ENCODE results near the gene SH3BP5.
A peak's percentile ranks its signal among the peaks of the same experiment; 100 is the strongest.

Gene SH3BP5

DNA sequence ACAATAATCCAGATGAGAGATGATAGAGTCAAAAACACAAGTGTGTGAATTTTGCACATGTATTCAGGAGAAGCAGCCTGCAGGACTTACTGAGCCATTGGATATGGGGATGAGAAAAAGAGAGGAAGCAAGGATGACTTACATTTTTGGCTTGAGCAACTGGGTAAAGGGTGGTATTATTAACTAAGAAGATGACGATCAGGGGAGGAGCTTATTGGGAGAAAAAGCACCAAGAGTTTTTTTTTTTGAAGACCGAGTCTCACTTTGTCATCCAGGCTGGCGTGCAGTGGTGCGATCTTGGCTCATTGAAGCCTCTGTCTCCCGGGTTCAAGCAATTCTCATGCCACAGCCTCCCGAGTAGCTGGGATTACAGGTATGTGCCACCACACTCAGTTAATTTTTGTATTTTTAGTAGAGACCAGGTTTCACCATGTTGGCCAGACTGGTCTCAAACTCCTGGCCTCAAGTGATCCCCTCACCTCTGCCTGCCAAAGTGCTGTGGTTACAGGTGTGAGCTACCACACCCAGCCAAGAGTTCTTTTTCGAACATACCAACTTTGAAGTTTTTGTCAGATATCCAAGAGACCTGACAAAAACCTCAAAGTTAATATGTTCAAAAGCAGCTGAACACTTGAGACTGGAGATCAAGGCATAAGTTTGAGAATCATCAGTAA is 14.8 kb upstream of the SH3BP5 start:
- no peak for DNase-seq

DNA sequence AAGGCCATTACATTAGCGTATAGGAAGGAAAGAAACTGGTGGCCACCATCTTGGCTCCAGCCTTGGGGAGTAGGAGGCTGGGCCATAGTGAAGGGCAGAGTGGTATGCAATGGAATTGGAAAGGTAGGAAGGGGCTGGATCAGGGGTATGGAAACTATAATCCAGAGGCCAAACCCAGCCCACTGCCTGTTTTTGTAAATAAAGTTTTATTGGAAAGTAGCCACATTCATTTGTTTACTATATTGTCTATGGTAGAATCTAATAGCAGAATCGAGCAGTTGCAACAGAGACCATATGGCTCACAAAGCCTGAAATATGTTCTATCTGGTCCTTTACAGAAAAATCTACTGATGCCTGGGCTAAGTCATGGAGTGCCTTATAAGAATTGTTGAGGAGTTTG is 14.1 kb upstream of the SH3BP5 start:
- DNase-seq, result no peak

DNA sequence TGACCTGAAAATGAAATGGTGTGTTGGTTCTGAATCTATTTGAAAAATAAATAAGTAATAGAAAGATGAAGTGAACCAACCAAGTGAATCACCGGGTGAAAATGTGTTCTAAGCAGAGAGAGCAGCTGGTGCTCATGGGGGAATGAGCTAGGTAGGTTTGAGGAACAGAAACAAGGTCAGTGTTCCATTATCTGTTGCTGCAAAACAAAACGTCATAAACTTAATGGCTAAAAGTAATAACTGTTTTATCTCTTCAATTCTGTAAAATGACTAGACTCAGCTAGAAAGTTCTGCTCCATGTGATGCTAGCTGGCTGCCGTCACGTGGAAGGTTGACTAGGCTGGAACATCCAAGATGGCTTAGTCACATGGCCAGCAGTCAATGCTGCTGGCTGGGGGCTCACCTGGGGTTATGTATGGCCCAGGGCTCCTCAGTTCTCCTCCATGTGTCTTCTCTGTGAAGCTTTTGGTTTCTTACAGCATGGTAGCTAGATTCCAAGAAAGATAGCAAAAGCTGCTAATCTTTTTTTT is 13.3 kb upstream of the SH3BP5 start:
- no peak for DNase-seq

DNA sequence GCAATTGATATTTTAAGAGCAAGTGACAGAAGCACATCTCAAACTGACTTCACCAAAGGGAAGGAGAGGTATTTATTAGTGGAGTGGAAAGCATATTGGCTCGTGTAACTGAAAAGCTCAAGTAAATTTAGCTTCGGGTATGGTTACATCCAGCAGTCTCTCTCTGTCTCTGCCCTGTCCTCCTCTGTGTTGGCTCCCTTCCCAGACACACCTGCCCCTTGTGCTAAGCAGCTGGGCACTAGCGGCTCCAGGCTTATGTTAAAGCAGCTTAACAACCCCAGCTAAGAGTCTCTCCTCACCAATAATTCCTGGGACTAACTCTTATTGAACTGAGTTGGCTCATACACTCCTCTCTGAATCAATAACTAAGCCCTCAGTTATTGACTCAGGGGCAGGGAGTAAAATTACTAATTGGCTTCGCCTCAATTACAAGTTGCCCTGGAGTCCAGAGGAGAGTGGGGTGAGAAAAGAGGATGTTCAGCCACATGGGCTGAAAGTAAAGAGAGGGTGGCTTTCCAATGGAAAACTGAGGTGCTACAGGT is 12.8 kb upstream of the SH3BP5 start:
- no peak for DNase-seq

DNA sequence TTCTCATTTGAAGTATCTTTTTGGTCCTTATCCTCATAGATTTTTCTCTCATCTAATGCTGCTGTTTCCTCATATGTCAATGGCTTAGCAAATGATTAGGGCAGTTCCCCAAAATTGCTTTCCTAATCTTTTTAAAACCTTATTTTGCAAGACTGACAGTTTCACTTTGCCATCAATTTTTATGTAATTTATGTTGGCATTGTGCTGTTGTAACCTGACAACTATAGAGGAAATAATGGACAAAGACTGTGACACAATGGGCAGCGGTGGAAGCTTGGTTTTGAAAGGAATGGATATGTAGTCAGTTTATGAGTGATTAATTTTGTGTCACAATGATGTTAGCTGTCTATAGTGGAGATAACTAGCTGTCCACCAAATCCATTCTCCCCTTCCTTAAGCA is 10.6 kb upstream of the SH3BP5 start:
- no peak for DNase-seq

DNA sequence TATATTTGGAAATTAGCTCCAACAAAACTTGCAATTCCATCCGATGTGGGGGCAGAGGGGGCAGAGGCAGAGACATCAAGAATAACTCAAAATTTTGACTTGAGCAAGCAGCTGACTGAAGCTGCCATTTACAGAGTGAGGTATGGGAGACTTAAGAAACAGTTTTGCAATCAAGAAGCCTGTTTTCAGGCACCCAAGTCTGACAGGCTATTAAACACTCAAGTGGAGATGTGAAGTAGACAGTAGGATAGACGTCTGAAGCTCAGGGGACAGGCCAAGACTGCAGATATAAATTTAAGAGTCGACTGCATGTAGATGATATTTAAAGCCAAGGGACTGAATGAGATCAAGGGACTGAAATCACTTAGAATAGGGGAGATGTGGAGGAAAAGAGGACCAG is 9.9 kb upstream of the SH3BP5 start:
- DNase-seq, result no peak

DNA sequence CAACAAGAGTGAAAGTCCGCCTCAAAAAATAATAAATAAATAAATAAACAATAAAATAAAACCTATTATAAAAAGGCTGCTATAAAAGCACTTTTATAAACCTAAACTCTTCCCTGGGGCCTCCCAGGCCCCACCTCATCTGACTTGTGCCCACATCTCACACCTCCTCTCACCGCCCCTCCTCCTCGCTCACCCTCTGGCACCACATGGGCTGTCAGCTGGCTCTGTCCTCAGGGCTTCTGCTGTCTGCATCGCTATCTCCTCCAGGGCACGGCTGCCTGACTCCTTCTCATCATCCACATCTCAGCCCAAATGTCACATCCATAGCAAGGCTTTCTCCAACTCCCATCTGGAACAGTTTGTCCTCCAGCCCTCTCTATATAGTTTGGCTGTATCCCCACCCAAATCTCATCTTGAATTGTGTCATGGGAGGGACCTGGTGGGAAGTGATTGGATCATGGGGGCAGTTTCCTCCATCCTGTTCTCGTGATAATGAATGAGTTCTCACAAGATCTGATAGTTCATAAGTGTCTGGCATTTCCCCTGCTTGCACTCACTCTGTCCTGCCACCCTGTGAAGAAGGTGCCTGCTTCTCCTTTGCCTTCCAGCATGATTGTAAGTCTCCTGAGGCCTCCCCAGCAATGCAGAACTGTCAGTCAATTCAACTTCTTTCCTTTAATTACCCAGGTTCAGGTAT is 8.8 kb upstream of the SH3BP5 start:
- no peak for DNase-seq

DNA sequence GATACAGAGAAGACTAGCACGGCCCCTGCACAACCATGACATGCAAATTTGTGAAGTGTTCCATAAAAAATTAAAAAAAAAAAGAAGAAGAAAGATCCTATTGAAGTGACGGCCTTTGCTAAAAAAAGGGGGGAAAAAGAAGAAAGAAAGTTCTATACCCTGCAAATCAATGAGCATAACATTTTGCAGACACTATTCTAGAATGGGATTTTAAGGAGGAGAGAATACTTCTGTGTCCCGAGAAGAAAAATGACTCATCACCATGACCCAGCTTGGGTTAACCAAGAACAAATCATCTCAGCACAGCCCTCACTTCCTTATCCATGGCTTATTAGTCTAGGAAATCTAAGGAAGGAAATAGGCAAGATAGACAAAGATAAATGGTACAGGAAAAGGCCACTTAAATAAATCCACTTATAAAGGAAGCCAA is 7.4 kb upstream of the SH3BP5 start:
- DNase-seq, result peak; percentile 78

DNA sequence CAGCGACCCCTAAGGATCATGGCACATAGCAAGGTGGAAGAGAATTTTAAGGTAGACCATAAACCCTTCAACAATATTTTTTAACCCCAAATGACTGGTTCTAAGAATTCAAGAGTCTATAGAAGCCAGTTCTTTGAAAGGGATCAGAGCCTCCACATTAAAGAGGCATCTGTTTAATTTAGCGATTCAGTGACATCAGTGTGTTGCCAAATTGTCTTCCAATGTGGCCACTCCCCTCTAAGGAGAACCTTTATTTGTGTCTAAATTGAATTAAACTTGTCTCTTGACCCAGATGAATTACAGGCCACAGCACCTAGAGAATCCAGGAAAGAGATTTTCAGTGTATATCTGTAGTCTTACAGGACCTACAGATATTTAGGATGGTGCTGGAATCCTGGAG is 6.6 kb upstream of the SH3BP5 start:
- no peak for DNase-seq

DNA sequence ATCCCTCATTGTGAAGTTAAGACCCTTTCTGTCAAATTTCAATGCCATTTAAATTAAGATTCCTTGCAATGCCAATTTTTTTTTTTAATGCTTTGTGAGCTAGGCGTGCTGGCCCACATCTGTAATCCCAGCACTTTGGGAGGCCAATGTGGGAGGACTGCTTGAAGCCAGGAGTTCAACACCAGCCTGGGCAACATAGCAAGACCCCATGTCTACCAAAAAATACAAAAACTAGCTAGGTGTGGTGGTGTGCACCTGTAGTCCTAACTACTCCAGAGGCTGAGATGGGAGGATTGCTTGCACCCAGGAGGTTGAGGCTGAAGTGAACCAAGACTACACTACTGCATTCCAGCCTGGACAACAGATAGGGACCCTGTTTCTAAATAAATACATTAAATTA is 5.6 kb upstream of the SH3BP5 start:
- DNase-seq, result no peak

DNA sequence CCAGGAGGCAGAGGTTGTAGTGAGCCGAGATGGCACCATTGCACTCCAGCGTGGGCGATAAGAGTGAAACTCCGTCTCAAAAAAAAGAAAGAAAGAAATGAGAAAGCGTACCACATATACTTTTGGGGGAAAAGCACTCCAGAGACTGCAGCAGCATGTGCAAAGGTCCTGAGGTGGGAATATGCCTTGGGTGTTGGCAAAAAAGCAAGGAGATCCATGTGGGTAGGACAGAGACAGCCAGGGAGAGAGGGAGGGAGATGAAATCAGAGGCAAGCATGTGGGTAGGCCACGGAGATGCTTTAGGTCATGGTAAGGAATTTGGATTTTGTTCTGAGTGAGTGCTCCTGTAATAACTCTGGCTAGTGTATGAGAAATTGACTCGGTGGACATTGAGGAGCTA is 3.7 kb upstream of the SH3BP5 start:
- DNase-seq, result no peak

DNA sequence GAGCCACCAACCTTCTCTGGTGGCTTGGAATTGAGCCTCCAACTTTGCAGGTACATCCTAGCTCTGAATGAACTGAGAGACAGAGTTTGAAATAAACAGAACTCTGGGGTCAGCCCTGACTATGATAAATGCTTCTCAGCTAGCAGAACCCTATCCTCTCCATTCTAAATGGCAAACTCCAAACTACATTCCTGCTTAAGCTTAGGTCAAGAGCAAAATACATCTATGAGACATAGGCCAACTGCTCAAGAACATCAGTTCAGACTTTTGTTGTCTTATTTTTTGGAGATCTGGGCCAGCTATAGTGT is 1.5 kb upstream of the SH3BP5 start:
- DNase-seq, result no peak

DNA sequence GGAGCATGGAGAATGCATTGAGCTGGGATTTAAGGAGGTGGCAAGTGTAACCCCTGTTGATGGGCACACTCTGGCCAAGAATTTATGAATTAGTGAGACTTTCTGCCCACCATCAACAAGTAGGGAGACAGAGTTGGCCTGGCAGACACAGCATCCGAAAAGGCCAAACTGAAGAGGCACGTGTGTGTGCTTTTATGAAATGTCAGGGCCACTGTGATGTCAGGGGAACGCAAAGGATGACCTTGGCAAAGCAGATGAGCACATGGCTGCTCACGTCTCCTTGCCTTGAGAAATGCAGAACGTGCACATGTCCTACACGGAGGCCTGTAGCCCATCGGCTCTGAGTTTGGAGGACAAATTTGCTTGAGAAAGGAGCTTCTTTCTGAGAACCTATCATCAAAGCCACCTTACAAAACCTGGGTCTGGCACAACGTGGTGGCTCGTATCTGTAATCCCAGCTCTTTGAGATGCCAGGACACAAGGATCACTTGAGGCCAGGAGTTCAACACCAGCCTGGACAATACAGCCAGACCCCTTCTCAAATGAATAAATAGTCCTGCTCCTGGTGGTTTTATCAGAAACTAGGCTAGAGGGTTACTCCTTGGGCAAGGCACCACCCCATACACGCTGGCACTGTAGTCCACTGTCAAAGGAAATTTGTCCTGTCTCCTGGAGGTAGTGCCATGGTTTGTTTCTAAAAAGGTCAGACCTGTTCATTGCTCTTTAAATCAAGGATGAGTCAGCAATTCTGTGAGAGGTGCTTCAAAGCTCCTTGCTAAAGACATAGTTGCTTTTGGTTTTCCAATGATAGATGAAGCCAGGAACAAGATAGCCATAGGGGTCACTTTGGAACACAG is 941 bp upstream of the SH3BP5 start:
- no peak for DNase-seq

DNA sequence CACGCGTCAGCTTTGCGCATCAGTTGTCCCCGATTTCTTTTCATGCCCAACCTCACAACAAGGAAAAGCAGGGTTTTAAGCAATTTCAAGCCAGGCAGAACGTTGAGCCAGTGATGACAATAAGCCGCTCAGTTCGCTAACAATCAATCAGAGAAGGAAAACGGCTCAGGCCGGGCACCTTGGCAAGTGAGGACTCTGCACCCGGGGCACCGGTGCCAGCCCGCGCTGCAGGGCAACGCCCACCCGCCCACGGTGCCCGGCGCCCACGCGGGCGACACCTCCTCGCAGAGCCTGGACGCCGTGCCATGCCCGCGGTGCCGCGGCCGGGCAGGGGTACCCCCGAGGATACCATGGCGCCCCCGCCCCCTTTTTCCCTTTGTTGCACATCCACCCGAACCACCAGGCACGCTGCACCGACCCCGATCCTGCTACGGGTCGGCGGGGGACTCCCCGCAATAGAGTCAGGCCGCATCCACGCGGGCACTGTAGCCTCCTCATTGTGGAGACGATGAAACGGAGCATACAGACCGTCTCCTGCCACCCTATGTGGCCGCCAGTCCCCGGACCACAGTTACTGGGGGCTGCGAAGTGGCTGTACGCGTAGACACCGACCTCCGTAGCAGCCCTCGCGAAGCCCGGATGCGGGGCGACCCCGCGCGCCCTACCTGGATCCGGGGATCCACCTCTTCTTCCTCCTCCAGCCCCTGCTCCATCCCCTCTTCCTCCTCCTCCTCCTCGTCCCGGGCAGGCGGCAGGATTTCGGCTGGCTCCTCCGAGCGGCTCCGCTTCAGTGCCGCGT is 581 bp downstream of the SH3BP5 start:
- DNase-seq, result no peak

DNA sequence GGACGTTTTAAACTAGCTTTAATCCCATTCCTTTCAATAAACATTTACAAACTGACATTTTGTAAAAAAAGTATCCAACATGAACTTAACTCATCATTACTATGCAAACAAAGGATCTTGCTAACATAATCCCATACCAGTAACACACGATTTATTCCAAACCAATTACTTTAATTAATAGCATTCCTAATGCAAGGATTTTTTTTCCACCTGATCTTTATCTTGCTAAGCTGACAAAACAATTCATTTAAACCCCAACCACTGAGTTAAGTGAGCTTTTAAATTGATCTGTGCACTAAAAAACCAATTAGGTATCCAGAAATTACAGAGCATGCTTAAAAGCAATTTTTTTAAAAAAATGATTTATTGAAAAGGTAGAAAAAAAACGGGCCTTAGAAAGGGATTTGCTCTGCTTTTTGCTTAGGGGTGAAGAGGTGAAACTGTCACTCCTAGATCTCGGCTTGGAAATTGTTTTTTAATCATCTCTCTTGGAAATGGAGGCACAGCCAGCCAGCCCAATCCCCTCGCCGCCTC is 1.2 kb downstream of the SH3BP5 start:
- no peak for DNase-seq

DNA sequence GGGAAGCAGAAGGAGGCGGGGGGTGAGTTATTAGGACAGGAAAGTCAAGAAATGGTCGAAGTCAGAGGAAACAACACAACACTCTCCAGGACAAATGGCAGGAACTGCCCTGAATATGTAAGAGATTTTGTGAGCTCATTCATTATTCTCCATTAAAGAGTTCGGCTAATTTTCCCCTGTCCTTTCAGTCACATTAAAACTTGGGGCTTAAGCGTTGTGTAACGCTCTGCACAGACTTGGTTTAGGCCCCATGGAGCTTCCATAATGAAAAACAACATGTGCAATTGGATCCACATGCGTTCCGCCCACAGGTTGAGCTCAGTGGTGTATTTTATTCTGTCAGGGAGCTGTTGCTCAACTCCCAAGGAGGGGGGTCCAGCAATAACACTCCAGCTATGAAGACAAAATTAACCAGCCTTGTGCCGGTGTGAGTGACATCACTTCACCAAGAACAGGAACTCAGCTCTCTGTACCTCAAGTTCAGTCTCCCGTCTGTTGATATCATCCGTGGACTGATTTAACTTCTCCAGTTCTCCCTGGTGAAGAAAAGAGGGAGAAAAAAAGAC is 2.3 kb downstream of the SH3BP5 start:
- DNase-seq, result peak; percentile 94

DNA sequence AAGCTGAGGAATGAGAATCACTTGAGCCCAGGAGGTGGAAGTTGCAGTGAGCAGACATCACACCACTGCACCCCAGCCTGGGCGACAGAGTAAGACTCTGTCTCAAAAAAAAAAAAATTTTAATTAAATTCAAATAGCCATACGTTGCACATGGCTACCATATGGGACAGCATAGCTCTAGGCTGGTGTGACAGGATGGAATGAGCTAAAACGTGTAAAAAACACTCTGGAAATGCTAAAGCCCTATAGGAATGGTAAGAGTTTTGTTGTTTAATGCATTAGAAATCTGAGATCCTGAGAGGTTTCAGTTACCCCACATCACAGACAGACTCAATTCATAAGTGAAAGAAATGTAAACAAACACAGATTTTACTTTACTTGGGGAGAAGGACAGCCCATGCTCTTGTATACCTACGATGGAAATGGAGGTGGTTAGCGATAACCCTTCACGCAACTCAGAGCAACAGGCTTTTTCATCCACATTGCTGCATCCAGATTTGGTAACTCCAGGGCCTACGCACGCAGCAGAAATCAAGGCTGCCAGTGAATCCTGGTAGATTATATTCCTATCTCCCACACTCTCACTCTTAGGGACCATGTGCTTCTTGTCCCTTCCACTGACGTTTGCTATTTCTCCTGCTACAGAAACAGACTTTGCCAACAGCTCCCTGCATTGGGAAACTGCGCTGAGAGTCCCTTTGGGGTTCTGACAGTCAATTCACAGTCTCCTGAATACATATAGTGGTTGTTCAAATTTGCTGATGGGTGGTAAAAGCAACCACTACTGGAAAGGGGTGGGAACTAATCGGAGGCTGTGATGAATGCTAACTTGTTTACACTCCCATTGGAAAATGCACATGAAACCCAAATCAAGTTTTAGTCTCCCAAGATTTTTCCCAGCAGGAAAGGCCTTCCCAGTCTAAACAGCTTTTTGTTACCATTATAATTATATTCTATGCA is 3.1 kb downstream of the SH3BP5 start:
- no peak for DNase-seq

DNA sequence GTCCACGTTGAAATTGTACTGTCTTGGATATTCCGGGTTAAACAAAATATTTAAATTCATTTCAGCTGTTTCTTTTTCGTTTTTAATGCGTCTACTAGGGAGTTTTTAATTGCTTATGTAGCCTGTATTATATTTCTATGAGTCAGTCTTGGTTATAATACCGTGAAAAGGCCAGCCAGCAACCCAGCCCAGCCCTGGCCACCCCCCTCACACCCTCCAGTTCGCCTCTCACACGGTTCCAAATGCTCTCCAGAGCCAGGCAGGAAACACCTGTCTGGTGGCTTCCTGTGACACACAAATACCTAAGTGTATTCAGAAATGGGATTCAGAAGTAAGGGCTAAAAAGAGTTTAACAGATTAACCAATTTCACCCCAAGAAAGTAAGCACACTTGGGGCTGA is 4.4 kb downstream of the SH3BP5 start:
- DNase-seq, result no peak

DNA sequence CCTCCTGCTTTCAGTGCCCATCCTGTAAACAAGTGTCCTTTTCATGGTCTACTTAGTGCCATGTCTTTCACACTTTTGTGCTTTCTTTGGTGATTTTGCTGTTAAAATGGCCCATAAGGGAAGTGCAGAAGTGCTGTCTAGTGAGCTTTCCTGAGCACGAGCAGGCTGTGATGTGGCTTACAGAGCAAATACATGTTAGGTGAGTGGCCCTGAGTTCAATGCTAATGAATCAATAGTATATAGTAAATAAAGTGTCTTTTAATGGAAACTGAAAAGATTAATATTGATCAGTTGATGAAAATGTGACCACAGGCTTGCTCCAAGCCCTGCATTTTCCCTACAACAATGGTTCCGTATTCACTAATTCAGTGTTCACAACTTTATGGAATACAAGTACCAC is 5.7 kb downstream of the SH3BP5 start:
- no peak for DNase-seq

DNA sequence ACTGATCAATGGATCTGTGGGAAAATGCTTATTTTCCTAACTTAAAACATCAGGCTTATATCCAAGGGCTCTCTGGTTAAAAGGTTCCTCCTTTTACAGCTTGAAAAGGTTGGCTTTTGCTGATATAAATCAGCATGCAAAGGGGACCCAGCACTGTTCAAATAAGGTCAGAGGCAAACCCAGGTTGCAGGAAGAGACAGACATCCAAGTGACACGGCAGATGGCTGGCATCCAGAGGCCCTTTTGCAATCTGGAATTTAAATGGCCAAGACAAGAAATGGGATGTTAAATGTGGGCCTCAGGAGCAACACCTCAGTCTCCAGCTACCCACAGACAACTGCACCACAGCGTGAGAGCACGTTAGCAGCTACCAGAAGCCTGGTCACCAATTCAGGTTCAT is 6.3 kb downstream of the SH3BP5 start:
- no peak for DNase-seq

DNA sequence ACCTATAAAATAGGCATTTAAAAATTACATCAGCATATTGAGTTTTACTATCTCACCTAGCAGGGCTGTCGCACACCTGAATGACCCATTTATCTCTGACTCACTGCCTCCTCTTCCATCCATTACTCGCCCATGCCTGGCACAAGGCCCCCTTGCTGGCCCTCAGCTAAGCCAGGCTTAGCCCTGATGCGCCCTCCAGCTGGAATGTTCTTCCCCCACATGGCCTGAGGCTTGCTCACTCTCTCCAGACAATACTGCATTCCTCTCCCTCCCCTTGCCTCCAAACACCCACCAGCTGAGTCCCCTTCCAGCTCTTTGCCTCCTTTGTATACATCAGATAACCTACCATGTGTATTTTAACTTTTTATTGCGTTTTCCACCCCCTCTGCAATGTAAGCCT is 7.2 kb downstream of the SH3BP5 start:
- DNase-seq, result peak; percentile 86

Data from fibroblast of skin of abdomen (primary cell).